GM12878 (cell line): ENCODE results near the gene USP28. TPM values are rescaled to one million over a fixed set of nuclear protein-coding genes. Genes with fewer than 3 reads are reported as not detected.

Source experiments
- ATAC-seq: fragments of 200-7000 bp; cut with Tn5 transposase; 3 replicates; pipeline ENCODE4 v1.9.1; 2020; ENCODE audit warnings: mild to moderate bottlenecking, moderate library complexity
- BruUV-seq: library from RNA; stranded (reverse); fragments of 400-500 nt; replicated peaks from 2 replicates; lab custom pipeline; 2021; lab: Mats Ljungman, UMichigan
- CTCF ChIA-PET: fragments of 300-600 bp; sonication (Branson Sonifier 250); formaldehyde crosslinking; extraction: SDS; loops from one replicate; lab custom pipeline; 2021; ENCODE audit warnings: inconsistent platforms; lab: Yijun Ruan, JAX
- POLR2A ChIA-PET: fragments of 350-600 bp; formaldehyde crosslinking; extraction: SDS; loops from one replicate; lab custom pipeline; 2021; ENCODE audit warnings: inconsistent platforms; lab: Charles Lee
- RAD21 ChIA-PET: fragments of 300-600 bp; sonication (Branson Sonifier 250); formaldehyde crosslinking; loops from one replicate; lab custom pipeline; 2023; ENCODE audit warnings: antibody characterized with exemption; ENCODE audit not compliant: unreplicated experiment; lab: Charles Lee
- SMC1A ChIA-PET: fragments of 300-600 bp; sonication (Branson Sonifier 250); formaldehyde crosslinking; loops from one replicate; lab custom pipeline; 2023; ENCODE audit not compliant: unreplicated experiment, uncharacterized antibody; lab: Charles Lee
- DNase-seq: peaks from one replicate; pipeline ENCODE4 v3.0.0-alpha.2; 2011; ENCODE audit warnings: low read depth, low spot score
- FAIRE-seq: peaks from 3 replicates; lab custom pipeline; 2011; peaks lifted over from hg19 to GRCh38; lab: Jason Lieb, UNC
- H2AFZ ChIP-seq: 2 replicates; pipeline ENCODE4 v1.6.0; 2011; ENCODE audit warnings: low read depth, low read length, control low read depth; ENCODE audit not compliant: control insufficient read depth
- H3K27ac ChIP-seq: 2 replicates; pipeline ENCODE4 v1.5.1; 2011; ENCODE audit warnings: control low read depth; ENCODE audit not compliant: control insufficient read depth, insufficient read depth
- H3K27me3 ChIP-seq, 2 experiments: replicated peaks in 1 of 2; 2 replicates each; pipeline versions ENCODE4 v1.6.0 to v1.6.1; 2011; ENCODE audit warnings: low read length in 1 of 2; ENCODE audit not compliant: control insufficient read depth in 2 of 2, insufficient read depth in 2 of 2
- H3K36me3 ChIP-seq, 2 experiments: 2 replicates each; pipeline ENCODE4 v1.5.1; 2011; ENCODE audit warnings: low read length in 1 of 2; ENCODE audit not compliant: control insufficient read depth in 2 of 2, insufficient read depth in 2 of 2
- H3K4me1 ChIP-seq: 2 replicates; pipeline ENCODE4 v1.6.1; 2011; ENCODE audit warnings: mild to moderate bottlenecking, low read length, moderate library complexity, mixed read lengths; ENCODE audit not compliant: control insufficient read depth, insufficient read depth
- H3K4me2 ChIP-seq: 2 replicates; pipeline ENCODE4 v1.6.0; 2011; ENCODE audit warnings: control low read depth; ENCODE audit not compliant: control insufficient read depth, insufficient read depth
- H3K4me3 ChIP-seq: fragments of 200-600 bp; sonication (generic); 2 replicates; pipeline ENCODE4 v1.5.1; 2016
- H3K79me2 ChIP-seq: 2 replicates; pipeline ENCODE4 v1.6.0; 2011; ENCODE audit warnings: low read length; ENCODE audit not compliant: control insufficient read depth, insufficient read depth
- H3K9ac ChIP-seq: 2 replicates; pipeline ENCODE4 v1.8.0; 2011; ENCODE audit warnings: low read length, control low read depth, mixed read lengths; ENCODE audit not compliant: control insufficient read depth, insufficient read depth
- H3K9me3 ChIP-seq: replicated peaks from 3 replicates; pipeline ENCODE4 v1.5.1; 2011; ENCODE audit warnings: mild to moderate bottlenecking, low read length; ENCODE audit not compliant: control insufficient read depth, insufficient read depth
- H4K20me1 ChIP-seq: 2 replicates; pipeline ENCODE4 v1.6.0; 2011; ENCODE audit not compliant: control insufficient read depth, insufficient read depth
- KLF5 ChIP-seq: fragments of 450-650 bp; IDR thresholded peaks from 2 replicates; pipeline ENCODE4 v1.6.1; 2014; ENCODE audit warnings: mild to moderate bottlenecking; ENCODE audit not compliant: partially characterized antibody
- MEF2A ChIP-seq: IDR thresholded peaks from 2 replicates; pipeline ENCODE4 v1.6.1; 2011; ENCODE audit warnings: low read depth, mild to moderate bottlenecking, low read length, moderate library complexity; ENCODE audit not compliant: insufficient read depth
- MYC ChIP-seq: IDR thresholded peaks from 2 replicates; pipeline ENCODE4 v1.6.1; 2011; ENCODE audit warnings: mild to moderate bottlenecking, low read length, moderate library complexity, inconsistent platforms; ENCODE audit not compliant: insufficient read depth, insufficient replicate concordance, insufficient read length, severe bottlenecking
- NBN ChIP-seq: fragments of 450-650 bp; IDR thresholded peaks from 2 replicates; pipeline ENCODE4 v1.6.1; 2016
- TCF12 ChIP-seq: IDR thresholded peaks from 2 replicates; pipeline ENCODE4 v1.6.1; 2011; ENCODE audit warnings: low read depth, mild to moderate bottlenecking, low read length
- WGBS: methylation state at CpG from one replicate; pipeline ENCODE4 v1.1.6; 2016; ENCODE audit warnings: low lambda C conversion rate; ENCODE audit not compliant: insufficient replicate concordance, insufficient coverage; ENCODE audit errors: missing lambda C conversion rate; 5-methylcytosine and 5-hydroxymethylcytosine counted together
- in situ Hi-C: fragments of 300-500 bp; cut with MboI; formaldehyde crosslinking; loops from 9 replicates; pipeline ENCODE4 v1.14.3; 2018; ENCODE audit warnings: mixed read lengths
- intact Hi-C: fragments of 100-400 bp; cut with micrococcal nuclease; formaldehyde crosslinking; loops from one replicate; pipeline ENCODE4 v1.14.2; 2022; ENCODE audit not compliant: unreplicated experiment
- polyA plus RNA-seq, 11 experiments: library from polyadenylated mRNA; depleted of rRNA in 4 of 11; unstranded in 6 of 11; stranded (reverse) in 5 of 11; fragments of >200 nt; fragmentation: Nextera tagmentation in 4 of 11; fragmentation: Illumina TruSeq in 1 of 11; extraction: Ambion mirVana in 4 of 11; extraction: Trizol in 1 of 11; gene quantifications; 1 replicate in 1 of 11; 2 replicates in 10 of 11; pipeline versions ENCODE4 v1.2.1 to v1.2.3, GENCODE V29; 2011 to 2016; ENCODE audit warnings: inconsistent platforms in 2 of 11, missing spikeins in 2 of 11, low read depth in 1 of 11
- total RNA-seq, 4 experiments: library from RNA; depleted of rRNA in 3 of 4; stranded (reverse); fragments of >200 nt in 3 of 4; fragmentation: Illumina TruSeq in 1 of 4; extraction: Trizol in 1 of 4; gene quantifications; 2 replicates each; pipeline versions ENCODE4 v1.2.1 to v1.2.3, GENCODE V29; 2013 to 2021
- TF ChIP-seq, protein P1 (sequence below): fragments of 150-350 bp; IDR thresholded peaks from 2 replicates; pipeline ENCODE4 v1.6.1; 2014; ENCODE audit warnings: mild to moderate bottlenecking, low read depth, low read length
- TF ChIP-seq, protein P2 (sequence below): fragments of 150-350 bp; IDR thresholded peaks from 2 replicates; pipeline ENCODE4 v1.6.1; 2016; ENCODE audit warnings: low read depth, low read length
- TF ChIP-seq, protein P3 (sequence below): IDR thresholded peaks from 2 replicates; pipeline ENCODE4 v1.6.1; 2011; ENCODE audit warnings: borderline replicate concordance, low read depth, mild to moderate bottlenecking, moderate library complexity, low read length; ENCODE audit not compliant: insufficient read depth, poor library complexity, severe bottlenecking

Gene USP28
- total and polyA plus RNA-seq, 10 of the 15 experiments (the other 5 are each of a cell fraction or from before 2014, with no cell fraction given): 2.8 to 60.4 (median 24.1) TPM

DNA sequence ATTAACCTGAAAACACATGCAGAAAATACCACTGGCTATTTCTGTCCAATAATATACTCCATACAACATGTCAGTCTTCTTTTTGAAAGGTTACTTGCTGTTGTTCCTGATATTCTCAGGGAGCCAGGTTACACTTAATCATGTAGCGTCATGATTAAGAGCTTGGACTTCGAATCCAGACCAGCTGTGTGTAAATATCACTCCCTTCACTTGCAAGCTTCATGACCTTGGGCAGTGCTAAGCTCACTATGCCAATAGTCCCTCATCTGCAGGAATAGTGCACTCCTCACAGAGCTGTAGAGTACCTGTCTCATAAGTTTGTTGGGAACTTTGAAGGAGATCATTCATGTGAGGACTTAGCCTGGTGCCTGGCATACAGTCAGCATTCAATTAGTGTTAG, 31.1 kb upstream of the USP28 start:
- DNase-seq (no peak), ATAC-seq (no peak), FAIRE-seq (peak; percentile 13)
- TF ChIP-seq MEF2A: no peak
- TF ChIP-seq, protein P1, sequence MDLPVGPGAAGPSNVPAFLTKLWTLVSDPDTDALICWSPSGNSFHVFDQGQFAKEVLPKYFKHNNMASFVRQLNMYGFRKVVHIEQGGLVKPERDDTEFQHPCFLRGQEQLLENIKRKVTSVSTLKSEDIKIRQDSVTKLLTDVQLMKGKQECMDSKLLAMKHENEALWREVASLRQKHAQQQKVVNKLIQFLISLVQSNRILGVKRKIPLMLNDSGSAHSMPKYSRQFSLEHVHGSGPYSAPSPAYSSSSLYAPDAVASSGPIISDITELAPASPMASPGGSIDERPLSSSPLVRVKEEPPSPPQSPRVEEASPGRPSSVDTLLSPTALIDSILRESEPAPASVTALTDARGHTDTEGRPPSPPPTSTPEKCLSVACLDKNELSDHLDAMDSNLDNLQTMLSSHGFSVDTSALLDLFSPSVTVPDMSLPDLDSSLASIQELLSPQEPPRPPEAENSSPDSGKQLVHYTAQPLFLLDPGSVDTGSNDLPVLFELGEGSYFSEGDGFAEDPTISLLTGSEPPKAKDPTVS: no peak
- TF ChIP-seq TCF12: no peak
- no peak for TF ChIP-seq NBN
- CTCF ChIA-PET: interaction anchor here (1.2 to 4.5 kb wide), 3 partner anchors 11 to 355 kb away, joined by 3 to 25 read pairs (median 6); no protein-coding TSS in a partner anchor
- RAD21 ChIA-PET: no interaction called here
- H3K9ac ChIP-seq: no peak overlapping the region
- H3K27ac ChIP-seq: no peak overlapping the region
- no TSS peak for BruUV-seq
- H3K4me2 ChIP-seq: no peak overlapping the region
- SMC1A ChIA-PET: interaction anchor here (1.4 kb wide), 1 partner anchor 24 kb away, joined by 3 read pairs; no protein-coding TSS in a partner anchor
- H3K4me1 ChIP-seq: no peaks in the 10 kb centered on the region
- in situ Hi-C loops: no loop called here
- no peaks in the 10 kb centered on the region for H3K9me3 ChIP-seq
- H2AFZ ChIP-seq: no peak overlapping the region
- H4K20me1 ChIP-seq: no peaks in the 10 kb centered on the region
- POLR2A ChIA-PET: no interaction called here
- intact Hi-C loops: no loop called here
- H3K4me3 ChIP-seq: no peak overlapping the region
- WGBS: 53% methylated on average over 2 of the region's 2 CpGs
- no peaks in the 10 kb centered on the region for H3K36me3 ChIP-seq
- peaks cover 0 to 8% of the 10 kb centered on the region in 2 experiments; a peak in 2 of 4 replicates for H3K27me3 ChIP-seq
- H3K79me2 ChIP-seq: no peaks in the 10 kb centered on the region

DNA sequence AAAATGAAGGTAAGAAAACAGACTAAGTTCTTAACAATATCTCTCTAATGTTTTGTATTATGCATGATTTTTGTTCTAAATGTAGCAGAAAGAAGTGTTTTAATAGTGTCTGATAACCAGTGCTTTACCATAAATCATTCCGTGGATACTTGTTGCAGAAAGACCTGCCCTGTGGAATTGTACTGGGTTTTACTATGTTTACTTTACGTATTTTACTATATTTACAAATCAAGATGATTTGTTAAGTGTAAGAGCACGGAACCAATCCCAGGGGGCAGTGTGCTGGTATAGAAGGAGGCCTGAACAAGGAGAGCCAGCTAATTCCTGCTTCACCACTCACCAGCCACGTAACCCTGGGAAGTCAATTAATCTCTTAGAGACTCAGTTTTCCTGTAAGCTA, 30.7 kb upstream of the USP28 start:
- CTCF ChIA-PET: interaction anchor here (1.2 to 4.5 kb wide), 3 partner anchors 10 to 355 kb away, joined by 3 to 25 read pairs (median 6); no protein-coding TSS in a partner anchor
- H3K27me3 ChIP-seq: peaks cover 0 to 8% of the 10 kb centered on the region in 2 experiments; a peak in 2 of 4 replicates
- no peak for ATAC-seq
- SMC1A ChIA-PET: interaction anchor here (1.4 kb wide), 1 partner anchor 23 kb away, joined by 3 read pairs; no protein-coding TSS in a partner anchor
- H4K20me1 ChIP-seq: no peaks in the 10 kb centered on the region
- no peak overlapping the region for H3K9ac ChIP-seq
- H3K4me3 ChIP-seq: no peak overlapping the region
- no peaks in the 10 kb centered on the region for H3K9me3 ChIP-seq
- H3K79me2 ChIP-seq: no peaks in the 10 kb centered on the region
- no TSS peak for BruUV-seq
- no peak overlapping the region for H3K27ac ChIP-seq
- H2AFZ ChIP-seq: no peak overlapping the region
- no peaks in the 10 kb centered on the region for H3K4me1 ChIP-seq
- intact Hi-C loops: no loop called here
- RAD21 ChIA-PET: no interaction called here
- no peak for FAIRE-seq
- in situ Hi-C loops: no loop called here
- H3K36me3 ChIP-seq: no peaks in the 10 kb centered on the region
- WGBS: 39% methylated on average over 4 of the region's 4 CpGs
- POLR2A ChIA-PET: no interaction called here
- DNase-seq: no peak
- no peak overlapping the region for H3K4me2 ChIP-seq
- TF ChIP-seq, protein P1: no peak
- TF ChIP-seq, protein P2, sequence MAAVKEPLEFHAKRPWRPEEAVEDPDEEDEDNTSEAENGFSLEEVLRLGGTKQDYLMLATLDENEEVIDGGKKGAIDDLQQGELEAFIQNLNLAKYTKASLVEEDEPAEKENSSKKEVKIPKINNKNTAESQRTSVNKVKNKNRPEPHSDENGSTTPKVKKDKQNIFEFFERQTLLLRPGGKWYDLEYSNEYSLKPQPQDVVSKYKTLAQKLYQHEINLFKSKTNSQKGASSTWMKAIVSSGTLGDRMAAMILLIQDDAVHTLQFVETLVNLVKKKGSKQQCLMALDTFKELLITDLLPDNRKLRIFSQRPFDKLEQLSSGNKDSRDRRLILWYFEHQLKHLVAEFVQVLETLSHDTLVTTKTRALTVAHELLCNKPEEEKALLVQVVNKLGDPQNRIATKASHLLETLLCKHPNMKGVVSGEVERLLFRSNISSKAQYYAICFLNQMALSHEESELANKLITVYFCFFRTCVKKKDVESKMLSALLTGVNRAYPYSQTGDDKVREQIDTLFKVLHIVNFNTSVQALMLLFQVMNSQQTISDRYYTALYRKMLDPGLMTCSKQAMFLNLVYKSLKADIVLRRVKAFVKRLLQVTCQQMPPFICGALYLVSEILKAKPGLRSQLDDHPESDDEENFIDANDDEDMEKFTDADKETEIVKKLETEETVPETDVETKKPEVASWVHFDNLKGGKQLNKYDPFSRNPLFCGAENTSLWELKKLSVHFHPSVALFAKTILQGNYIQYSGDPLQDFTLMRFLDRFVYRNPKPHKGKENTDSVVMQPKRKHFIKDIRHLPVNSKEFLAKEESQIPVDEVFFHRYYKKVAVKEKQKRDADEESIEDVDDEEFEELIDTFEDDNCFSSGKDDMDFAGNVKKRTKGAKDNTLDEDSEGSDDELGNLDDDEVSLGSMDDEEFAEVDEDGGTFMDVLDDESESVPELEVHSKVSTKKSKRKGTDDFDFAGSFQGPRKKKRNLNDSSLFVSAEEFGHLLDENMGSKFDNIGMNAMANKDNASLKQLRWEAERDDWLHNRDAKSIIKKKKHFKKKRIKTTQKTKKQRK: no peak
- TF ChIP-seq KLF5 (no peak), MYC (no peak)
- TF ChIP-seq, protein P3, sequence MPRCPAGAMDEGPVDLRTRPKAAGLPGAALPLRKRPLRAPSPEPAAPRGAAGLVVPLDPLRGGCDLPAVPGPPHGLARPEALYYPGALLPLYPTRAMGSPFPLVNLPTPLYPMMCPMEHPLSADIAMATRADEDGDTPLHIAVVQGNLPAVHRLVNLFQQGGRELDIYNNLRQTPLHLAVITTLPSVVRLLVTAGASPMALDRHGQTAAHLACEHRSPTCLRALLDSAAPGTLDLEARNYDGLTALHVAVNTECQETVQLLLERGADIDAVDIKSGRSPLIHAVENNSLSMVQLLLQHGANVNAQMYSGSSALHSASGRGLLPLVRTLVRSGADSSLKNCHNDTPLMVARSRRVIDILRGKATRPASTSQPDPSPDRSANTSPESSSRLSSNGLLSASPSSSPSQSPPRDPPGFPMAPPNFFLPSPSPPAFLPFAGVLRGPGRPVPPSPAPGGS: no peak
